ENCODE measurements around the gene CDX2.

CDX2 gene

DNA sequence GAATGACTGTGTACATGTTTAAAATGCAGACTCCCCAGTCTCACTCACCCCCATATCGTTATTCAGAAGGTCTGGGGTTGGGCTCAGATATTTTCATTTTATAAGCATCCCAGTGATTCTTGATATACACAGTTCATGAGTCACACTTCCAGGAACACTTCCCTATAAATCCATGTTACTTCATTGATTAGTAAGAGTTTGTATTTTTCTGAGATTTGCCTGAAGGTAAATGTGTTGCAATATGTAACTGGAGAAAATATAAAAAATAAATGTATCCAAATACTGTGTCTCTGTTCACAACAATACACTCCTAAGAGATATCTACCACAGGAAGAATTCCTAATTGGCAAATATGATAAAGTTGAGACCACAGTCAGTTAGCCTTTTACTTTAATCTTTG lies 56.0 kb downstream of the CDX2 start:
- DNase-seq, result no peak

DNA sequence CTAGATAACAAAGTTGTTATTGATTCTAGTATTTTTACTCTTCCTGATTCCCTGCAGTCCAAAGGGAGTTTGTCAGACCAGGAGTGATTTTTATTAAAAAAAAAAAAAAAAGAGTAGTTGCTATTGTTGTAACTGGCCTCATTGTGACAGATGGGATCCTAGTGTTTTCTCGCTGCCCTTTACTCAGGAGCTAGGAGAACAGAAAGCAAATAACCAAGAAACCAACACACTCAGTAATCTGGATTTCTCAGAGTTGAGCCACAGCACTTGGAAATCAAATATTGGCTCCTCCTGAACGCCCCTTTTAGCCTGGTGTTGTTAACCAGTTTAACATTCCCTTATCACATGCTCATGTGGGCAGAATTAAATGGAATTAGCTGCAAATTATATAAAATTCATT lies 57.6 kb downstream of the CDX2 start:
- no peak for DNase-seq

All from NCI-H2107 (cell line).